ENCODE measurements around the gene CTNND2.
A peak's percentile ranks its signal among the peaks of the same experiment; 100 is the strongest.

CTNND2 gene, protein sequence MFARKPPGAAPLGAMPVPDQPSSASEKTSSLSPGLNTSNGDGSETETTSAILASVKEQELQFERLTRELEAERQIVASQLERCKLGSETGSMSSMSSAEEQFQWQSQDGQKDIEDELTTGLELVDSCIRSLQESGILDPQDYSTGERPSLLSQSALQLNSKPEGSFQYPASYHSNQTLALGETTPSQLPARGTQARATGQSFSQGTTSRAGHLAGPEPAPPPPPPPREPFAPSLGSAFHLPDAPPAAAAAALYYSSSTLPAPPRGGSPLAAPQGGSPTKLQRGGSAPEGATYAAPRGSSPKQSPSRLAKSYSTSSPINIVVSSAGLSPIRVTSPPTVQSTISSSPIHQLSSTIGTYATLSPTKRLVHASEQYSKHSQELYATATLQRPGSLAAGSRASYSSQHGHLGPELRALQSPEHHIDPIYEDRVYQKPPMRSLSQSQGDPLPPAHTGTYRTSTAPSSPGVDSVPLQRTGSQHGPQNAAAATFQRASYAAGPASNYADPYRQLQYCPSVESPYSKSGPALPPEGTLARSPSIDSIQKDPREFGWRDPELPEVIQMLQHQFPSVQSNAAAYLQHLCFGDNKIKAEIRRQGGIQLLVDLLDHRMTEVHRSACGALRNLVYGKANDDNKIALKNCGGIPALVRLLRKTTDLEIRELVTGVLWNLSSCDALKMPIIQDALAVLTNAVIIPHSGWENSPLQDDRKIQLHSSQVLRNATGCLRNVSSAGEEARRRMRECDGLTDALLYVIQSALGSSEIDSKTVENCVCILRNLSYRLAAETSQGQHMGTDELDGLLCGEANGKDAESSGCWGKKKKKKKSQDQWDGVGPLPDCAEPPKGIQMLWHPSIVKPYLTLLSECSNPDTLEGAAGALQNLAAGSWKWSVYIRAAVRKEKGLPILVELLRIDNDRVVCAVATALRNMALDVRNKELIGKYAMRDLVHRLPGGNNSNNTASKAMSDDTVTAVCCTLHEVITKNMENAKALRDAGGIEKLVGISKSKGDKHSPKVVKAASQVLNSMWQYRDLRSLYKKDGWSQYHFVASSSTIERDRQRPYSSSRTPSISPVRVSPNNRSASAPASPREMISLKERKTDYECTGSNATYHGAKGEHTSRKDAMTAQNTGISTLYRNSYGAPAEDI (N-terminal part only)

DNA sequence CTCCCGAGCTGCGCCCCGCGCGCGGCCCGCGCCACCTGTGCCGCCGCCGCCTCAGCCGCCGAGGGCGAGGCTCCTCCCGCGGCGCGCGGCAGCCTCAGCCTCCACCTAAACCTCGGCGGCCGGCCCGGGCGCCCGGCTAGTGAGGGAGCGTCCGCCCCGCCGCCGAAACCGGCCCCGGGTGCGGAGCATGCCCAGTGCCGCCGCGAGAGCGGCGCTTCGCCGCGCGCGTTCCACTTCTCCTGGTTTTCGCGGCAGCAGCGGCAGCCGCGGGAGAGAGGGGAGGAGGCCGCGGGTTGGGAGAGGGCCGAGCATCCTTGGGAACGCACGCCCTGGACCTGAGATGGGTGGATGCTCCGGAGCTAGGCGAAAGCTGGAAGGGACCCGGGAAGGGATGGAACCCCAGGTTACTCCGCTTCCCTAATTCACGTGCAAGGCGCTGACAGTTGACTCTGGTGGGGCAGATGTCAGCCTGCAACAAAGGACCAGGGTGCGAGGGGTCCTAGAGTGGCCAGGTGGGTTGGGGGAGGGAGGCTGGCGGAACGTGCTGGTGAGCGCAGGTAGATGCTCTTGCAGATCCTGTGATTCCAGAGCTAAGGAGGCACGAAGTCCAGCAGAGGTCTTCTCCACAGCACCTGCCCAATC lies at the start of gene CTNND2:
Gene CTNND2 (minus strand): TSS at position 182 of the 642 bp plus-strand sequence. CDS start 593 bp downstream, outside the sequence.
- peak in 1 of 2 donors; percentile 7 for DNase-seq

DNA sequence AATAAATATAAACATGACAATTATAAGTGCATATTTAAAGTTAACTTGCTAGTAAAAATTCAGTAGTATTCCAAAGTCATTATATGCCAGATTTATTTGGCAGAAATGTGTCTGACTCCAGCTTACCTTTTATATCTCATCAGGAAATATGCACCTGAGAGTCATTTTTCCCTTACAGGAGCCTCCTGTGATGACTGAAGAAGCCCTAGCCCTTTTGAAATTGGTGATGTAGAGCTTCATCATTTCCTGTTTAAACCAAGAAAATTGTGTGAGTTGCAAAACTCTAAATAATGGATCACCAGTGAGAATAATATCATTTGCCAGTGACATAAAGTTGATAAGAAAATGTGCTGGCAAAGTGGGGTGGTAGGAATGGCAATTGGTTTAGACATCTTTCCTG lies 42.1 kb upstream of the CTNND2 start:
- no peak for DNase-seq

DNA sequence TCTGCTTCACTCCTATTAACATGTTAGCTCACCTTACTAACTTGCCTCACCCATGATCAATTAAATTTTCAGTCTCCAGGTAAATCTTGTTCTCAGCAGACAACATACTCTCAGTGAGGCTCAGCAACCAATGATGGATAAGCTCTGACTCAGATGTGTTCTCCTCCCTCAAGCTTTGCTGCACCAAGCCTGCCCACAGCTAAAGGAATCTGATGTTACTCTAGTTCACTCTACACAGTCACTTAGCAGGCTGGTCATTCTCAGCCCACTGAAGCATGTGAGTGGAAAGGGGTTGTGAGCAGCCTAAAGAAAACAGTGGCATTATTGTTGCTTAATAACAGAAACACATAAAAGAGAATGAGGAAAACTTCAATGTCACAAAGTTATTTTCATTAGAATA lies 37.3 kb upstream of the CTNND2 start:
- no peak for DNase-seq

DNA sequence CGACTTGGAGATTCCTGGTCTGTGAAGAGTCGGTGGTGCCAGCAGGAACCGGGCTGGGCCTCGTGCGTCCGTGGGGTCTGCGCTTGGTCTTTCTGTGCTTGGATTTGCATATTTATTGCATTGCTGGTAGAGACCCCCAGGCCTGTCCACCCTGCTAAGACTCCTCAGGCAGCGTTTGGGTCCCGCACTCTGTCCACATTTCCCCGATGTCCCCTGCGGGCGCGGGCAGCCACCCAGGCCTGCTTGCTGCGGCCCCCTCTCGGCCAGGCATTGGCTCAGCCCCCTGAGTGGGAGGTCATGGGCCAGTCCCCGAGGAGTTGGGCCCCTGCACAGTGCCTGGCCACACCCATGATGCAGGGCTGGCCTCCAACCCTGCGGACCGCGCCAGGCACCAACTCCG lies 27.4 kb upstream of the CTNND2 start:
- no peak for DNase-seq

DNA sequence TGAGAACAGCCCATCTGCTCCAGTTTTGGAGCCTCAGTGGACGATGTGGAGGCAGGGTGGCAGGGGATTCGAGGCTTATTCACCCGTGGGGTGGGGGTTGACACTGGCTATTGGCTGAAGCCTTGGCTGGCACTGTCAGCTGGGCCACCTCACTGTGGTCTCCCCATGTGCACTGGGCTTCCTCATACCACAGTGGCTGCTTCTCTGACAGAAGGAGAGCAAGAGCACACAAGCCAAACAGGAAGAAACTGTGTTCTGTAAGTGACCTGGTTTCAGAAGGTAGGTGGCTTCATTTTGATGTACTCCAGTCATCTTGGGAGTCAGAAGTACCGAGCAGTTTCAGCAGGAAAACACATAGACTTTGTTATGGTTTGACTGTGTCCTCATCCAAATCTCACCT lies 24.7 kb upstream of the CTNND2 start:
- no peak for DNase-seq

DNA sequence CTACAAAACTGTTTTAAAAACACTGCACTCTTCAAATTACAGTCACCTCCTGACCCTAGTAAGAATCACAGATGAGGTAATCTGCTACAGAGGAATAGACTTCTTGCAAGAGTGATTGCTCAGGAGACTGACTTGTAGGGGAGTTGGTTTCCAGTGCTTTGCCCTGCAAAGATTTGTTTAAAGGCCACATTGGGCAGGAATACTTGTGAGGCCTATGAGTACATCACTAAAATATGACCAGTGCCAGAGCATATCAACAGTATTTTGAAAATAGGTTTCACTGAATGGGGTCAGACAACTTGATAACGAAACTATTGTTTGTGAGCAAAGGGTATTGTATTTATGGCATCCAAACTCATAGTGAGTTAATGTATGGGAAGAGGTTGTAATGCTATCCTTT lies 21.5 kb upstream of the CTNND2 start:
- DNase-seq: no peak

DNA sequence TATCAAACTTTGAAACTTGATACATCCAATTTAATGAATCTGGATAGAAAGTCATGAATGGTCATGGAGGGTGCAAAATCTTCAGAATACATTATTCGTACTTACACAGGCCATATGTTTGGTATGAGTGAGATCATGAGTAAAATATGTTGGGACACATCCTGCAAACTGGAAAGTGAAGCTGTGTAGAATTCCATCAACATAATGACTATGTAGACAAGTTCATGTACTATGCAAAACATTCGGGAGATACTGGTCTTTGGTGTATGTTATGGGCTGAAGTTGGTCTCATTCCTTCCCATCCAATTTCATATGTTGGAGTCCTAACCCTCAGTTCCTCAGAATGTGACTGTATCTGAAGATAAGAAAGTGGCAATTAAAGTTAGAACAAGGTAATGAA lies 18.1 kb upstream of the CTNND2 start:
- DNase-seq: no peak

DNA sequence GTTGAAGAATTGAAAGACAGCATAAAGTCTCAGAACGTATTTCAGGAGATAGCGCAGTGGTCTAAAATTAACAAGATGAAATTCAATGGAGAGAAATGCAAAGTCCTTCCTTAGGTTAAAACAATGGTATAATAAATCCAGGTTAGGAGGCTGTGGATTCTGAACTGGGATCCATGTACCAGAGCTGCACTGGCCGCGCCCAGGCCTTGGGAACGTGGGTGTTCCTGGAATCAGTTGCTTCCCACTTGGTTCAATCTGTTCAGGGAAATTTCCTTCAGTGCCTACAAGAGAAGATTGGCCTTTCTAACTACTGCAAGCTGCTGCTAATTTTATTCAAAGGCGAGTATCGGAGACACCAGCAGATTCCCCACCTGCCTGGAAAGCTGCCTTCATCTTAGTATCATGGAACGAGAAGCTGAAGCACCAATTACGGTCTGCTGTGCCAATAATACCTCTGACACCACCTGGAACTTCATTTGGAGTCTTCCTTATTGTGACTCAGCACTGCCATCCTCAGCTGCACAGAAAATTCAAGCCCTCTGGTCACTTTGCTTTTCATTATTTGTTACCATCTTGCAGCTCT lies 14.3 kb upstream of the CTNND2 start:
- no peak for DNase-seq

DNA sequence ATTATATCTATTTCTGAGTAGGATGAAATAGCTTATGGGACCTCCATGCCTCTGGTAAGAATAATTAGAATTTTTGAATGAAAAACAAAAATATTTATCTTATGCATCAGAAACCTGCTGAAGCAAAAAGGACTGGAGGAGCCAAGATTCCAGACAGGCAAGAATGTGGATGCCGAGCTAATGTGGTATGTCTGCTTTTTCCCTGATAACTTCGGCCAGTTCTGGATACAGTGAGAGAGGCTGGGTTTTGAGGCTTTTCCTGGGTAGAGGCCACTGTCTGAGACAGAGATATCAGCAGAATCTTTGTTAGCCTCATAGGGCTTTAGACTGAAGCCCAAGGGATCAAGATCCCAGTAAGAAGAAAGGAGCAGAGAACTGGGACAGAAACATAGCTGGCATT lies 5.2 kb upstream of the CTNND2 start:
- DNase-seq: no peak

DNA sequence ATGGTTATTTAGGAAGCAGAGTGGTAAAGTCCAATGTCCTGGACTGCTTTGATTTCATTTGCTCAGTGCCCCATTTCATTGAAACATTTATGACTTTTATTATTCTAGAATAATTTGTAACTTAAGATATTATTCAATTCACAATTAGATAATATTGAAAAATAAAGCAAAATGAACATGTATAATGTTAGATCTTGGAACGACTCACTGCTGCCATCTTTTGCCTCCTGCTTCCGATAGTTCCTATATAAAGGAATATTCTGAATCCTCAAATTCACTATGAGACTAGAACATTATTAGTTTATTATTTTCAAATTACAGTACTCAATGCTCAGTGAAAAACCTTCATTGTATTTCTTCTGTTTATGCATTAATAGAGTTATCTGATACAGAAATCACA lies 2.3 kb upstream of the CTNND2 start:
- no peak for DNase-seq

DNA sequence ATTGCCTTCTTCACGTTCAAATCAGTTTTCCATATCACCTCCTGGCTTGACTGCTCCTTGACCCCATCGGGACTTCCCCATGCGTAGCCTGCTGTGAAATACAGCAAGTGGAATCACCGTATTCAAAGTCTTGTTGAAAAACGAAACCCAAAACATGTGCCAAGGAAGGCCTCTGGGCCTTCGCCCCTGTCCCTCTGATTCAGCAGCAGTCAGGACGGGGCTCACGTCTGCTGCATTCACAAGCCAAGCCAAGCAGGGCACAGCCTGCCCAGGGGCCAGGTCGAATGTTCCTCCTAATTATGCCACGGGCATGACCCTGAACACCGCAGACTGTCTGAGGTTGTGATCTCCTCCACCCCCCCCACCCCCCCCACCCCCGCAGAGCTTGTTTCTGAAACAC lies 960 bp upstream of the CTNND2 start:
- DNase-seq: no peak

DNA sequence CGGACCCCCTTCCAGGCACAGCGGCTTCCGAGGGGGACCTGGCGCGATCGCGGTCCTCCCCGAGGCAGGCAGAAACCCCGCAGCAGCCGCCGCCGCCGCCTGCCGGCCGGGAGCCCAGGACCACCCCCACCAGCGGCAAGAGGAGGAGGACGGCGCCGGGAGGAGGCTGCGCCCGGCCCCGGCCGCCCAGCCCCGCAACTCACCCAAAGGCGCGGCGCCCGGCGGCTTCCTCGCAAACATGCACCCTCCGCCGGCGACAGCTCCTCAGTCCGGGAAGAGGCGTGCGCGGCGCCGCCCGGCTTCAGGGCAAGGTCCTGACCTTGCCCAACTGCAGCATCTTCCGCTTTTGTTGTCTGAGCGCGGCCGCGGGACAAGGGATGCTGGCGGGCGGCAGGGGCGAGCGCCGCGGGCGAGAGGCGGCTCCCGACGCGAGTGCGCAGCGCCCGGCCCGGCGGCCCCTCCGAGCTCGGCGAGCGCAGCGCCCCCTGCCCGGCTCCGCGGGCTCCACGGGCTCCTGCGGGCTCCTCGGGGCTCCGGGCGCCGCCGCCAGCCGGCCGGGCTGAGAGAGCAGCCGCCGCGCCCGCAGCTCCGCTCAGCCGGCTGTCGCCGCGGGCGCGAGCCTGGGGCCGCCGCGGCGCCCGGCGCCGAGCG lies 507 bp downstream of the CTNND2 start:
- peak in 1 of 2 donors; percentile 22 for DNase-seq

DNA sequence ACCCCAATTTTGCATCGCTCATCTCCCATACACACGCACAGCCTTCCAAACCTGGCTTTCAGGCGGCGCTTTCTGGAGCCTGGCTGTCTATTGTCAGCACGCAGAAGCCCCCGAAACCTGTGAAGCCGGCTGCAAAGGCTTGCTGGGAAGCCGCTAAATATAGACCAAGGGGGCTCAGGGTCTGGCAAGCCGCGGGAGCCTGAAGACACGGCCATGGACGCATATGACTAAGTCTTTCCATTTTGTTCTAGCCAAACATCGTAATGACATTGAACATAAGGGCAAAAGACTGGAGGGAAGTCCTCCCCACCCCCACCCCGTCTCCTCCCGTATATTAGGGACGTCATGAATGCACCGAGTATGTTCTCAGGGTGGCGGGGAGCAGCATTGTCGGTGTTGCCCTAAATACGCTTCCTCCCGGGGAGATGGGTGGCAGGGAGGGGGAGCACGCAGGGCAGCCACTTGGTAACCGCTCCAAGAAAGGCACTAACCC lies 1.1 kb downstream of the CTNND2 start:
- DNase-seq: no peak

DNA sequence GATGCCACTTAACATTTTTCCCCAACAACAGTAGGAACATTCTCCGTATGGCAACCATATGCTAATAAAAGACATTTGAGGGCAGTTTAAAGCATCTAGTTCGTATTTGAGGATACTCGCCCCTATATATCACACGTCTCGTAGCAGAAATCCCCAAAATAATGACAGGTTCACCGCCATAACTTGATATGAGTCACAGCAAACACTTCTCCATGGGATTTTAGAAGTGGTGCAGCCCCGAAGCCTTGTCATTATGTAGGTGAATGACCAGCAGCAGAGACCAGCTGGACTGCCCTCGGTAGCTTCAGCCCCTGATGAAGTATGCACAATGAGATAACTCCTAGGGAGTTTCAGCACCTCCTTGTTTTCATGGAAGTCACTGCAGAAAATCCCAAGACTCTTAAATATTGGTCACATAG lies 2.0 kb downstream of the CTNND2 start:
- no peak for DNase-seq

DNA sequence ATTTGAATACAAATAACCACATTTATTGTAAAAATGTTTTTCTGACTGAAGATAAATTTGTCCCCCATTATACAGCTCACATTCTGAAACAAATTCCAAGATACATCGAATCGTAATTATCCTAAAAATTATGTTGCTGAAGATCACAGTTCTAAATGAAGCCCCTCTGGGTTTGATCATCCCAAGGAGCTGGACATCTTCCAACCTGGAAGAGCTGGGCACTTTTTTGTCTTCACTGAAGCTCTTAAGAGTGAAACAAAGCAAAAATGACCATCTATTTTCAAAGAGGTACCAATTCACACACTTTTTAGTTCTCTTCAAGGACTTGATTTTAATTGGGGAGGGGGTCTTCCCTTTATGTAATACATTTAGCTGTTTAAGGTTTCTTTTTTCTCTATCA lies 5.5 kb downstream of the CTNND2 start:
- no peak for DNase-seq

DNA sequence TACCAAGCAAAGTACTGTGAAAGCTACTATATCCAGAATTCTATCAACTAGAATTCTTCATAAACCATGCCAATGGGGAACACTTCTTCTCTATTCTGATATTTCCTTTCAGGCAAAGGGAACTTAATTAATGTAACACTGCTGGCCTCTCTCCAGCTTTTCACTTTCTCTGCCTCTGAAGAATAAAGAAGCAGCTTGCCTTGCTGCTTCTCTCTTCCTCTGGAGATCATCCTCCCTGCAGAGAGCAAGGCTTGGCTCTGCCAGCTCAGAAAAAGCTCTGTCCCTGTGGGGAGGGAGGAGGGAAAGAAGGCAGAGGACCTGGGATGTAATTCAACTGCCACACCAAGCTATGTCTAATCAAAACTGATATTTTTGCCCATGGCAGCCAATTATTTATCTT lies 6.5 kb downstream of the CTNND2 start:
- DNase-seq: no peak

DNA sequence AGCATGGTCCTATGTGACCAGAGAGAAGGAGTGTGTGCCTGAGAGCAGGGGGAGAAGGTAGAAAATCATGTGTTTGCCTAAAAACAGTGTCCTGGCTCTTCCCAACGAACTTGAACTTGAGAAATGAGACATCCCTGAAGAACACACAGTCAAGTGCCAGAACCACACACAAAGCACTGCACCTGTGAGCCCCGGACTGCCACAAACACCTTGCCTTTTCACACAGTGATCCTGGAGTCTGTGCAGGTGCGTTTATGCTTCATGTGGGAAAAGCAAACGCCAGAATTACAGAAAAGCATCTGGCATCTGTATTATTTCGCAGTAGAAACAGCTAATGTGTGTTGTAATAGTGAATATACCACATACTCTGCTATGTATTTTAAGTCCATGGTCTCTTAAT lies 9.3 kb downstream of the CTNND2 start:
- DNase-seq: no peak

DNA sequence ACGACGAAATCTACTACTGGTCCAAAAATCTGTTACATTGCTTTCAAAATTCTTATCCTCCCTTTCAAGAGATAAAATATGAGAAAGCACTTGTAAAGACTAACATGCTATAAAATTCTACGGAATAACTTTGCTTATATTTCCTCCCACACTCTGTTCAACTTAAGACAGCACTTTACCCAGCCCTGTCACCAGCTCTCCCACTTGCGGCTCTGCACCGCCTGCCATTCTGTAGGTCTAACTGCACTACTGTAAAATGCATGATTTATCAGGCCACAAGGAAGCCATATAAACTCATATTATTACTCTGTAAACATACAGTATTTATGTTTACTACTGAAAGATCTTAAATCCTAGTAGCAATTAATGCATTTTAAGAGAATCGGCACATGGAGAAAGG lies 11.4 kb downstream of the CTNND2 start:
- no peak for DNase-seq

DNA sequence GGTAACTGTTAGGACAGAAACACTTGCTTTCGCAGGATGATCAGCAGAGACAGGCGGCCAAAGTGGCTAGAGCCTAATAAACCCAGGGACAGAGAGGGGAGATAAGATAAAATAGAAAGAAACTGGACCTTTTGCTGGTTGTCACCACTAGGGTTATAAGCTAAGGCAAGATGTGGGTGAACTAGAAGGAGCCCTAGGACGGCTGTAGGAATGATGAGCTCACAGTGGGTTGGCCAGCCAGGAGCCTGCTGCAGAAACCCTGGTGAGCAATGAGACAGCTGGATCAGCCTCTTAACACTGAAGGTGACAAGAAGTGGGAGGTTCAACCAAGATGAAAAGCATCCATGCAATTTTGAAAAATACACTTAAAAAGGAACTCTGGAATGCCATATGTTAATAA lies 13.5 kb downstream of the CTNND2 start:
- DNase-seq: no peak

DNA sequence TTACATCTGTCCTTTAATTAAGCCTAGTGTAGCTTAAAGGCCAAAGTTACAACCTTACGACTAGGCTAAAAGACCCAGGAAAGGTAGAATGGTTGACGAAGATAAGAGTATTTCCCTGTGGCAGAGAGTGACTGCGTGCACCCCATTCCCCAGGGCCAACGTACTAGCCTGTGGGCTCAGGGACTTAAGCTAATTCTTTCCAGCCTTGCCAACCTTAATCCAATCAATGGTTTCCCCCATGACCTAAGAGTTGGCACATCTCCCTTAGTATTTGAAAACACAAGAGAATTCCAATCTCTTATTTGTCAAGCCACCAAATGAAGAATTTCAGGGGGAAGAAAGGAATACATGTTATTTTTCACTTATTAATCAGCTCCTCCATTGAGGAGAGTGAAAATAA lies 16.0 kb downstream of the CTNND2 start:
- DNase-seq: no peak

DNA sequence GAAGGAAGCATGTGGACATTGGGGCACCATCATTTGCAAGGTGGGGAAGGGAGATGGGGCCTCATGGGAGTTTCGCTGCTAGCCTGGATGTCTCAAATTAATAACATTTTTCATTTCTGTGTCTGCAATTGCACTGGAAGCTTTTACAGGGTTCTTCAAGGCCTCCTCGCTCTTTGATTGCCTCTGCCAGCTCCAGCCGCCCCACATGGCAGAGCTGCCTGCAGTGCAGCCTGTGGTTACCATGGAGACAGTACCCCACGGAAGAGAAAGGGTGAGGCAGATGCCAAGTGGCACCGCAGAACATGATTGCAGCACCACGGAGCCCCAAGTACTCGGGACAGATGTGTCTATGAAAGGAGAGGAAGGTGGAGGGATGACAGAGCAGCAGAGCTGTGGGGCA lies 25.4 kb downstream of the CTNND2 start:
- DNase-seq: no peak

DNA sequence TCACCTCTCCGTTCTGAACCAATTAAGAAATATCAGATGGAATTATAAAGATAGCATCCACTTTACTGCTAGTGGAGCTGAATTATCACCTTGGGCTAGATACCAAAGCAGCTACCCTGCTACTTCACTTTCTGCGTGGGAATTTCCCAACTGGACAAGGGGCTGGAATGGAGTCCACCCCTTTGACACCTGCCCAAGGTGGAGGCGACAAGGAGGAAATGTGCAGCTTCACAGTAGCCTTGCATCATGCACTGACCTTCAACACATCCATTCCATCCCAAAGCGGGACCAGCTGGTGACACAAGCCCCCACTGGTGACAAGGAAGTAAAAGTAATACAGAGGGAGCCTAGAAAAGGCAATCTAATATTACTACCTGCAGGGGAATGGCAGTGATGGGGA lies 30.7 kb downstream of the CTNND2 start:
- no peak for DNase-seq

Measured in stimulated activated CD4-positive, alpha-beta T cell treated with anti-CD3 and anti-CD28 coated beads, Interleukin-2, amount 100 ng/mL, for 24 hours (primary cell).